ENCODE results near the gene ABTB1.

GRCh38 chr3:127644641-127645370, 27.9 kb upstream of the ABTB1 start:
- TF ChIP-seq CTCF (IDR thresholded peaks at IDR 0.05) (no peak), EP300 (IDR thresholded peaks at IDR 0.05) (no peak), POLR2AphosphoS5 (IDR thresholded peaks at IDR 0.05) (no peak)

Measured in sigmoid colon (tissue), 4 donors.